Measurements from ENCODE around the gene MYO5B. TPM values are rescaled to one million over a fixed set of nuclear protein-coding genes. Genes with fewer than 3 reads are reported as not detected.
"Not testable (repeated sequence)": the region's sequence is repeated elsewhere in the genome, so short reads cannot be mapped to it uniquely, and the experiment has no call there.

The MYO5B gene
- polyA plus RNA-seq, 2 donors: 35.3 to 38.5 TPM

- Histone ChIP-seq H3K4me1 (ENCODE audit: control insufficient read depth in 2 of 2, insufficient read depth in 2 of 2, low read length in 1 of 2) (peaks cover 0 to 3% of the 10 kb centered on the region in 2 donors), H3K27me3 (ENCODE audit: control insufficient read depth in 1 of 2, insufficient read depth in 2 of 2, low read length in 2 of 2) (no peaks in the 10 kb centered on the region), H3K36me3 (ENCODE audit: control insufficient read depth in 2 of 2, insufficient read depth in 2 of 2, low read length in 1 of 2) (no peaks in the 10 kb centered on the region), H3K4me3 (ENCODE audit: low read depth in 1 of 2, low read length in 2 of 2) (no peak overlapping the region), H3K27ac (ENCODE audit: low read depth in 2 of 2, low read length in 1 of 2) (no peak overlapping the region), H3K9me3 (ENCODE audit: control insufficient read depth in 2 of 2, insufficient read depth in 1 of 2, low read depth in 1 of 2, low read length in 1 of 2) (no peaks in the 10 kb centered on the region)
- 89 to 96% methylated on average over 4 of the region's 4 CpGs for WGBS, 2 donors
Observed at GRCh38 chr18:49815927-49816326, 379.0 kb downstream of the MYO5B start.

- peak overlapping the region; percentile 77 to 78 for H3K4me3 ChIP-seq (ENCODE audit: low read depth in 1 of 2, low read length in 2 of 2)
- H3K36me3 ChIP-seq (ENCODE audit: control insufficient read depth in 2 of 2, insufficient read depth in 2 of 2, low read length in 1 of 2): no peaks in the 10 kb centered on the region
- H3K9me3 ChIP-seq (ENCODE audit: control insufficient read depth in 2 of 2, insufficient read depth in 1 of 2, low read depth in 1 of 2, low read length in 1 of 2): no peaks in the 10 kb centered on the region
- H3K4me1 ChIP-seq (ENCODE audit: control insufficient read depth in 2 of 2, insufficient read depth in 2 of 2, low read length in 1 of 2): peaks cover 0 to 3% of the 10 kb centered on the region in 2 donors
- H3K27ac ChIP-seq (ENCODE audit: low read depth in 2 of 2, low read length in 1 of 2): peak overlapping the region; percentile 91 to 96
- 0% methylated on average over 24 of the region's 24 CpGs for WGBS, 2 donors
- H3K27me3 ChIP-seq (ENCODE audit: control insufficient read depth in 1 of 2, insufficient read depth in 2 of 2, low read length in 2 of 2): no peaks in the 10 kb centered on the region
Observed at GRCh38 chr18:49814147-49814499, 380.8 kb downstream of the MYO5B start.

- WGBS, 2 donors: 1% methylated on average over 71 to 74 of the region's 74 CpGs
- H3K4me3 ChIP-seq (ENCODE audit: low read depth in 1 of 2, low read length in 2 of 2): peak within 1 kb of the TSS; percentile 77 to 78
- no peaks in the 10 kb centered on the region for H3K27me3 ChIP-seq (ENCODE audit: control insufficient read depth in 1 of 2, insufficient read depth in 2 of 2, low read length in 2 of 2)
- peak within 1 kb of the TSS; percentile 96 to 99 for H3K27ac ChIP-seq (ENCODE audit: low read depth in 2 of 2, low read length in 1 of 2)
- peaks cover 0 to 3% of the 10 kb centered on the region in 2 donors for H3K4me1 ChIP-seq (ENCODE audit: control insufficient read depth in 2 of 2, insufficient read depth in 2 of 2, low read length in 1 of 2)
- H3K36me3 ChIP-seq (ENCODE audit: control insufficient read depth in 2 of 2, insufficient read depth in 2 of 2, low read length in 1 of 2): no peaks in the 10 kb centered on the region
- no peaks in the 10 kb centered on the region for H3K9me3 ChIP-seq (ENCODE audit: control insufficient read depth in 2 of 2, insufficient read depth in 1 of 2, low read depth in 1 of 2, low read length in 1 of 2)
Observed at GRCh38 chr18:49813319-49814146, 381.4 kb downstream of the MYO5B start, which contains the start of gene ACAA2. ACAA2 (minus strand) TSS chr18:49813533; CDS start chr18:49813484, 49 bp downstream.

DNA sequence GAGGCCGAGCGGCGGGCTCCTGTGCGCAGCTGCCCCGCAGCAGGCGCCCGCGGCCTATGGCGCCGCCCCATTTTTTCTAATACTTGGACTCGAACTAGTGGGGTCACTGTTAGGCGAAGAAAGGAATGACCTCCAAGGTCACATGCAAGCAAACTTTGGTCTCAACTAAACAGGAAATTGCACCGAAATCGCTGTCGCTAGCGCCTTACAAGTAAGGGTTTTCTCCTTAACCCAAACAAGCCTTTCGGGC is 382.0 kb downstream of the MYO5B start:
- WGBS, 2 donors: 2 to 7% methylated on average over 17 of the region's 17 CpGs
- no peaks in the 10 kb centered on the region for H3K9me3 ChIP-seq (ENCODE audit: control insufficient read depth in 2 of 2, insufficient read depth in 1 of 2, low read depth in 1 of 2, low read length in 1 of 2)
- H3K27me3 ChIP-seq (ENCODE audit: control insufficient read depth in 1 of 2, insufficient read depth in 2 of 2, low read length in 2 of 2): no peaks in the 10 kb centered on the region
- peaks cover 0 to 3% of the 10 kb centered on the region in 2 donors for H3K4me1 ChIP-seq (ENCODE audit: control insufficient read depth in 2 of 2, insufficient read depth in 2 of 2, low read length in 1 of 2)
- peak overlapping the region; percentile 96 to 99 for H3K27ac ChIP-seq (ENCODE audit: low read depth in 2 of 2, low read length in 1 of 2)
- H3K4me3 ChIP-seq (ENCODE audit: low read depth in 1 of 2, low read length in 2 of 2): peak overlapping the region; percentile 60 to 77
- no peaks in the 10 kb centered on the region for H3K36me3 ChIP-seq (ENCODE audit: control insufficient read depth in 2 of 2, insufficient read depth in 2 of 2, low read length in 1 of 2)

DNA sequence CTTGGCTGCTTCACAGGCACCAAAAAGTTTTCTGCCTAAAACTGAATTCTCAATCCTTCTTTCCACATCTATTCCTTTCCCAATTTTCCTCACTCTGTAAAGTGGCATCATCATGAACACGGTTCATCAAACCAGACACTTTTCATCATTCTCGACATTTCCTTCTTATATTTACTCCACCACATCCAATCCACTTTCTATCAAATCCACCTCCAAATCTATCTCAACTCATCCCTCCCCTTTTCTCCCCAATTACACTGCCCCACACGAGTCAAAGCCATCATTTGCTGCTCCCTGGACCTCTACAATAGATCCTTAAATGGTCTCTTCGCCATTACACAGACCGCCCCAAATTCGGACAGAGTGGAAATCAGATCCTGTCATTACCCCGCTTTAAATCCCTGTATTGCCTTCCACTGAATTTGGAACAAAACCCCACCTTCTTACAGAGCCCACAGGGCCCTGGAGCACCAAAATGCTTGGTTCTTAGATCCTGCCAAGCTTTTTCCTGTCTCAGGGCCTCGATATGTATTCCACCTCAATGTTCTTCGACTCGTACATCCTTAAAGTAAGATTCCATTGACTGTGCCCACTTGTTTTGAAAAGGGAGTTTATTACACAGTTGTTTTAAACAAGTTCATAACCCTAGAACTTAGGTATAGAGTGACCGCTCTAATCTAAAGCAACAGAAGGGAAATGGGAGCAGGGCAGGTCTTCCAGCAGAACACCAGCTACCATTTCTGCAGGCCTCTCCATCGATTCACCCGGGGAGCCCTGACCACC is 382.5 kb downstream of the MYO5B start:
- 51 to 57% methylated on average over 13 of the region's 13 CpGs for WGBS, 2 donors
- no peaks in the 10 kb centered on the region for H3K27me3 ChIP-seq (ENCODE audit: control insufficient read depth in 1 of 2, insufficient read depth in 2 of 2, low read length in 2 of 2)
- H3K36me3 ChIP-seq (ENCODE audit: control insufficient read depth in 2 of 2, insufficient read depth in 2 of 2, low read length in 1 of 2): no peaks in the 10 kb centered on the region
- peak overlapping the region; percentile 96 to 99 for H3K27ac ChIP-seq (ENCODE audit: low read depth in 2 of 2, low read length in 1 of 2)
- H3K9me3 ChIP-seq (ENCODE audit: control insufficient read depth in 2 of 2, insufficient read depth in 1 of 2, low read depth in 1 of 2, low read length in 1 of 2): no peaks in the 10 kb centered on the region
- peaks cover 0 to 3% of the 10 kb centered on the region in 2 donors for H3K4me1 ChIP-seq (ENCODE audit: control insufficient read depth in 2 of 2, insufficient read depth in 2 of 2, low read length in 1 of 2)
- peak overlapping the region; percentile 60 to 77 for H3K4me3 ChIP-seq (ENCODE audit: low read depth in 1 of 2, low read length in 2 of 2)

DNA sequence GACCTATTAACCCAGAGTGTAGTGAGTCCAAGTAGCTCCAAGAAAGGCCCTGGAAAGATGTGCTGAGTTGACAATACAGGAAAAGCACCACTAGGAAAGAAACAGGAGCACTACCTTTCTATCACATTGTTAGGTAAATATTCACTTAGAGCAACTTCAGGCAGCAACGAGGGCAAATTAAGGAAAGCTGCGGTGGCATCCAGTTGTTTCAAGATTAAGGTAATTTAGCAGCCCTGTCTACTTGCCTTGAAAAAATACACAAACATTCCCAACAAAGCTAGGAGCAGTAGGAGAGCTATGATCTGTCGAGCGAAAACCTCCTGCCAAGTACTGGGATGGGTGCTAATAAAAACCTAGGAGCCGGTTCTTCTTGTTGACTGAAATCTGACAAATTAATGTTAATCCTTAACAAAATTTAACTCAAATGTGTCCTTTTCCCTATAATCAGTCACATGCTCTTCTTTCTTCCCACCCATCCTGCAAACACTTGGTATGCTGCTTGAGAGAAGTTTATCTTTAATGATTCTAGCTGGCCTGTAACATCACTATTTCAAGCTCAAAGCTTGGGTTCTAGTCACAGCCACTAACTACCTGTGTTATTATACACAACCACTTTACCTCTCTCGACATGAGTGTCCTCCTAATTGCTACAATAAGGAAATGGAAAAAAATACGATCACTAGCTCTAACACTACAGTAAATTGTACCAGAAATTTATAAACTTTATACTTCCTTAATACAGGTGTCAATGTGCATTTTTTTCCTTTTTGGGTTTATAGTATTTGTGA is 383.6 kb downstream of the MYO5B start:
- no peak overlapping the region for H3K4me3 ChIP-seq (ENCODE audit: low read depth in 1 of 2, low read length in 2 of 2)
- H3K27me3 ChIP-seq (ENCODE audit: control insufficient read depth in 1 of 2, insufficient read depth in 2 of 2, low read length in 2 of 2): no peaks in the 10 kb centered on the region
- 49 to 52% methylated on average over 7 of the region's 7 CpGs for WGBS, 2 donors
- peaks cover 0 to 3% of the 10 kb centered on the region in 2 donors for H3K4me1 ChIP-seq (ENCODE audit: control insufficient read depth in 2 of 2, insufficient read depth in 2 of 2, low read length in 1 of 2)
- H3K36me3 ChIP-seq (ENCODE audit: control insufficient read depth in 2 of 2, insufficient read depth in 2 of 2, low read length in 1 of 2): no peaks in the 10 kb centered on the region
- H3K27ac ChIP-seq (ENCODE audit: low read depth in 2 of 2, low read length in 1 of 2): peak overlapping the region in 1 of 2 donors; percentile 14
- no peaks in the 10 kb centered on the region for H3K9me3 ChIP-seq (ENCODE audit: control insufficient read depth in 2 of 2, insufficient read depth in 1 of 2, low read depth in 1 of 2, low read length in 1 of 2)

DNA sequence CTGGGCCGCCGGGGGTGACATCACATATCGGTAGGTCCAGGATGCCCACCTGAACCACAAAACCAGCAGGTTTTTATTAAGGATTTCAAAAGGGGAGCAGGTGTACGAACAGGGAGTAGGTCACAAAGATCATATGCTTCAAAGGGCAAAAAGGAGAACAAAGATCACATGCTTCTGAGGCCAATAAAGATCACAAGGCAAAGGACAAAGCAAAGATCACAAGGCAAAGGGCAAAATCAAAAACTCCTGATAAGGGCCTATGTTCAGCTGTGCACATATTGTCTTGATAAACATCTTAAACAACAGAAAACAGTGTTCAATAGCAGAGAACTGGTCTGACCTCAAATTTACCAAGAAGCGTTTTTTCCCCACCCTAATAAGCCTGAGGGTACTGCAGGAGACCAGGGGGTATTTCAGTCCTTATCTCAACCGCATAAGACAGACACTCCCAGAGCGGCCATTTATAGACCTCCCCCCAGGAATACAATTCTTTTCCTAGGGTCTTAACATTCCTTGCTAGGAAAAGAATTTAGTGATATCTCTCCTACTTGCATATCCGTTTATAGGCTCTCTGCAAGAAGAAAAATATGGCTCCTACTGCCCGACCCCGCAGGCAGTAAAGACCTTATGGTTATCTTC is 386.3 kb downstream of the MYO5B start:
- not testable (repeated sequence) for H3K36me3 ChIP-seq (ENCODE audit: control insufficient read depth in 2 of 2, insufficient read depth in 2 of 2, low read length in 1 of 2); H3K4me3 ChIP-seq (ENCODE audit: low read depth in 1 of 2, low read length in 2 of 2); H3K27ac ChIP-seq (ENCODE audit: low read depth in 2 of 2, low read length in 1 of 2); H3K27me3 ChIP-seq (ENCODE audit: control insufficient read depth in 1 of 2, insufficient read depth in 2 of 2, low read length in 2 of 2); H3K4me1 ChIP-seq (ENCODE audit: control insufficient read depth in 2 of 2, insufficient read depth in 2 of 2, low read length in 1 of 2); H3K9me3 ChIP-seq (ENCODE audit: control insufficient read depth in 2 of 2, insufficient read depth in 1 of 2, low read depth in 1 of 2, low read length in 1 of 2)
- WGBS, 2 donors: 90 to 95% methylated on average over 10 of the region's 10 CpGs

GRCh38 chr18:49804096-49804495 is 390.9 kb downstream of the MYO5B start:
- H3K4me3 ChIP-seq (ENCODE audit: low read depth in 1 of 2, low read length in 2 of 2): no peak overlapping the region
- no peak overlapping the region for H3K27ac ChIP-seq (ENCODE audit: low read depth in 2 of 2, low read length in 1 of 2)
- no peaks in the 10 kb centered on the region for H3K9me3 ChIP-seq (ENCODE audit: control insufficient read depth in 2 of 2, insufficient read depth in 1 of 2, low read depth in 1 of 2, low read length in 1 of 2)
- no peaks in the 10 kb centered on the region for H3K36me3 ChIP-seq (ENCODE audit: control insufficient read depth in 2 of 2, insufficient read depth in 2 of 2, low read length in 1 of 2)
- H3K27me3 ChIP-seq (ENCODE audit: control insufficient read depth in 1 of 2, insufficient read depth in 2 of 2, low read length in 2 of 2): no peaks in the 10 kb centered on the region
- WGBS, 2 donors: 88 to 91% methylated on average over 5 of the region's 5 CpGs
- H3K4me1 ChIP-seq (ENCODE audit: control insufficient read depth in 2 of 2, insufficient read depth in 2 of 2, low read length in 1 of 2): no peaks in the 10 kb centered on the region

- 66 to 85% methylated on average over 4 of the region's 4 CpGs for WGBS, 2 donors
- H3K4me3 ChIP-seq (ENCODE audit: low read depth in 1 of 2, low read length in 2 of 2): no peak overlapping the region
Observed at GRCh38 chr18:49802623-49803022, 392.3 kb downstream of the MYO5B start.

More at GRCh38 chr18:49802623-49803022, 392.3 kb downstream of the MYO5B start:
- Histone ChIP-seq H3K9me3 (ENCODE audit: control insufficient read depth in 2 of 2, insufficient read depth in 1 of 2, low read depth in 1 of 2, low read length in 1 of 2) (no peaks in the 10 kb centered on the region), H3K27ac (ENCODE audit: low read depth in 2 of 2, low read length in 1 of 2) (no peak overlapping the region), H3K4me1 (ENCODE audit: control insufficient read depth in 2 of 2, insufficient read depth in 2 of 2, low read length in 1 of 2) (no peaks in the 10 kb centered on the region), H3K36me3 (ENCODE audit: control insufficient read depth in 2 of 2, insufficient read depth in 2 of 2, low read length in 1 of 2) (no peaks in the 10 kb centered on the region), H3K27me3 (ENCODE audit: control insufficient read depth in 1 of 2, insufficient read depth in 2 of 2, low read length in 2 of 2) (no peaks in the 10 kb centered on the region)
